Suppressor macrophage treated with lipopolysaccharide for 1 hour (primary cell): ENCODE results near the gene UBE3B.

Experiments
- DNase-seq, 3 donors: peaks; one replicate each; pipeline ENCODE4 v3.0.0-alpha.2; 2020 to 2022

UBE3B gene

GRCh38 chr12:109577311-109577710 lies 99.9 kb downstream of the UBE3B start:
- no peak for DNase-seq

GRCh38 chr12:109578330-109578927 lies 101.0 kb downstream of the UBE3B start:
- DNase-seq, result no peak

- DNase-seq, result no peak
Observed at GRCh38 chr12:109579639-109580038, 102.2 kb downstream of the UBE3B start.

- no peak for DNase-seq
Observed at GRCh38 chr12:109580272-109580671, 102.8 kb downstream of the UBE3B start.

GRCh38 chr12:109580684-109581333 lies 103.4 kb downstream of the UBE3B start:
- DNase-seq, result no peak

- no peak for DNase-seq
Observed at GRCh38 chr12:109581334-109581691, 103.9 kb downstream of the UBE3B start.

- DNase-seq, result no peak
Observed at GRCh38 chr12:109581856-109582255, 104.4 kb downstream of the UBE3B start.

- DNase-seq, result no peak
Observed at GRCh38 chr12:109582636-109583035, 105.2 kb downstream of the UBE3B start.

GRCh38 chr12:109583733-109584132 lies 106.3 kb downstream of the UBE3B start:
- no peak for DNase-seq
